ENCODE results near the gene ADARB2.

- TF ChIP-seq MAX (IDR thresholded peaks at IDR 0.05) (no peak), CREB1 (IDR thresholded peaks at IDR 0.05; ENCODE audit: low read depth) (no peak), EP300 (IDR thresholded peaks at IDR 0.05; ENCODE audit: borderline replicate concordance) (no peak), REST (IDR thresholded peaks at IDR 0.05; ENCODE audit: low read depth) (no peak), TAF1 (IDR thresholded peaks at IDR 0.05; ENCODE audit: low read depth) (no peak), USF1 (IDR thresholded peaks at IDR 0.05) (no peak), TEAD4 (IDR thresholded peaks at IDR 0.05) (no peak), RAD21 (IDR thresholded peaks at IDR 0.05; ENCODE audit: low read depth) (no peak), YY1 (IDR thresholded peaks at IDR 0.05; ENCODE audit: low read depth) (no peak), NFIC (IDR thresholded peaks at IDR 0.05) (no peak), EGR1 (IDR thresholded peaks at IDR 0.05) (no peak), ZBTB7A (IDR thresholded peaks at IDR 0.05; ENCODE audit: low read depth) (no peak), CEBPB (IDR thresholded peaks at IDR 0.05) (no peak), FOXM1 (IDR thresholded peaks at IDR 0.05; ENCODE audit: borderline replicate concordance, low read depth) (no peak)
Measured at GRCh38 chr10:1132584-1132983, 604.7 kb downstream of the ADARB2 start.

All from Ishikawa (cell line).